ENCODE data around the gene STMP1. TPM values are rescaled to one million over a fixed set of nuclear protein-coding genes. Genes with fewer than 3 reads are reported as not detected.

Gene STMP1
- polyA plus RNA-seq, 2 of the 4 experiments (the other 2 are of a cell fraction), result 33.0 to 35.5 TPM

Small RNA genes within 50 kb of the gene (small RNA-seq; reads per million reads assigned to genes)
- gene RNU6-1154P, result 0 to 0.33 (median 0) reads per million in 6 experiments

Other genes starting within 250 kb of the STMP1 start
- gene CNOT4, start 152.4 kb upstream of the STMP1 start, polyA plus RNA-seq (2011; rRNA removed), result 15.8 and 16.4 TPM in 2 replicates
- 9.9 to 10.5 TPM (median 10.0 TPM) in 3 replicates for gene CNOT4, start 152.4 kb upstream of the STMP1 start, polyA plus RNA-seq (2017; fragmentation: RNase III; extraction: RNeasy Plus Mini Kit Qiagen cat#74134 plus additional on column Dnase treatment)
- gene NUP205, start 104.6 kb upstream of the STMP1 start, polyA plus RNA-seq (2011; rRNA removed), result 119 and 121 TPM in 2 replicates
- gene NUP205, start 104.6 kb upstream of the STMP1 start, polyA plus RNA-seq (2017; fragmentation: RNase III; extraction: RNeasy Plus Mini Kit Qiagen cat#74134 plus additional on column Dnase treatment), result 52.1 to 55.0 TPM (median 54.8 TPM) in 3 replicates
- not detected in 2 replicates for gene SLC13A4, start 65.7 kb downstream of the STMP1 start, polyA plus RNA-seq (2011; rRNA removed)
- not detected in 3 replicates for gene SLC13A4, start 65.7 kb downstream of the STMP1 start, polyA plus RNA-seq (2017; fragmentation: RNase III; extraction: RNeasy Plus Mini Kit Qiagen cat#74134 plus additional on column Dnase treatment)
- not detected in 2 replicates for gene FAM180A, start 86.3 kb downstream of the STMP1 start, polyA plus RNA-seq (2011; rRNA removed)
- gene FAM180A, start 86.3 kb downstream of the STMP1 start, polyA plus RNA-seq (2017; fragmentation: RNase III; extraction: RNeasy Plus Mini Kit Qiagen cat#74134 plus additional on column Dnase treatment), result not detected in 3 replicates

All from A549 (cell line).